GM06990 (cell line): ENCODE data around the gene QKI.
A peak's percentile ranks its signal among the peaks of the same experiment; 100 is the strongest.

Source experiments
- DNase-seq: peaks from one replicate; pipeline ENCODE4 v3.0.0-alpha.2; 2011; ENCODE audit not compliant: insufficient read length; ENCODE audit errors: extremely low read depth
- H3K27me3 ChIP-seq: replicated peaks from 2 replicates; pipeline ENCODE4 v1.6.0; 2011; ENCODE audit warnings: low read length; ENCODE audit not compliant: control insufficient read depth, insufficient read depth
- H3K36me3 ChIP-seq: 2 replicates; pipeline ENCODE4 v1.5.1; 2011; ENCODE audit warnings: low read length; ENCODE audit not compliant: control insufficient read depth, insufficient read depth
- H3K4me3 ChIP-seq: replicated peaks from 2 replicates; pipeline ENCODE4 v1.5.1; 2011; ENCODE audit warnings: low read depth, mild to moderate bottlenecking, control low read depth, low read length
- CTCF ChIP-seq: IDR thresholded peaks from 2 replicates; pipeline ENCODE4 v1.5.1; 2011; ENCODE audit warnings: low read length, control low read depth, mild to moderate bottlenecking, inconsistent platforms; ENCODE audit not compliant: insufficient read depth, poor library complexity, severe bottlenecking

Gene QKI

GRCh38 chr6:163461696-163462095 is 47.2 kb downstream of the QKI start:
- Histone ChIP-seq H3K4me3 (peak overlapping the region; percentile 5; the same call in 1 of the 2 replicates), H3K36me3 (peaks cover 2% of the 10 kb centered on the region; the same call in 1 of the 2 replicates), H3K27me3 (no peaks in the 10 kb centered on the region)
- TF ChIP-seq CTCF: no peak
- DNase-seq: no peak

GRCh38 chr6:163463180-163463579 is 48.7 kb downstream of the QKI start:
- no peak for TF ChIP-seq CTCF
- Histone ChIP-seq H3K27me3 (no peaks in the 10 kb centered on the region), H3K4me3 (no peak overlapping the region), H3K36me3 (no peaks in the 10 kb centered on the region)
- no peak for DNase-seq

- no peak for TF ChIP-seq CTCF
- no peaks in the 10 kb centered on the region for H3K27me3 ChIP-seq
- DNase-seq: no peak
- H3K4me3 ChIP-seq: no peak overlapping the region
- no peaks in the 10 kb centered on the region for H3K36me3 ChIP-seq
These were observed 49.3 kb downstream of the QKI start for GRCh38 chr6:163463795-163464194.

GRCh38 chr6:163466839-163467390 is 52.4 kb downstream of the QKI start:
- Histone ChIP-seq H3K36me3 (no peaks in the 10 kb centered on the region), H3K27me3 (no peaks in the 10 kb centered on the region), H3K4me3 (no peak overlapping the region)
- no peak for TF ChIP-seq CTCF
- DNase-seq: no peak

- DNase-seq: no peak
- no peaks in the 10 kb centered on the region for H3K36me3 ChIP-seq
- no peaks in the 10 kb centered on the region for H3K27me3 ChIP-seq
- no peak overlapping the region for H3K4me3 ChIP-seq
- no peak for TF ChIP-seq CTCF
These were observed 54.2 kb downstream of the QKI start for GRCh38 chr6:163468738-163469137.

- TF ChIP-seq CTCF: no peak
- H3K4me3 ChIP-seq: no peak overlapping the region
- no peak for DNase-seq
- no peaks in the 10 kb centered on the region for H3K27me3 ChIP-seq
- no peaks in the 10 kb centered on the region for H3K36me3 ChIP-seq
These were observed 55.0 kb downstream of the QKI start for GRCh38 chr6:163469459-163469985.
